GM19455 (cell line): Measurements from ENCODE around the gene AGBL4.

Experiments used
- ATAC-seq: cut with Tn5 transposase; IDR thresholded peaks from one replicate; pipeline ENCODE4 v1.9.1; 2021; ENCODE audit not compliant: unreplicated experiment

Gene AGBL4

GRCh38 chr1:48784301-48784700 is 1239.5 kb downstream of the AGBL4 start:
- no peak for ATAC-seq

GRCh38 chr1:48777219-48777895 is 1246.4 kb downstream of the AGBL4 start:
- ATAC-seq: no peak

GRCh38 chr1:48776393-48777218 is 1247.1 kb downstream of the AGBL4 start, which contains the start of gene BEND5:
Gene BEND5 (minus strand): TSS chr1:48776891. CDS start chr1:48776831, 60 bp downstream.
- ATAC-seq: no peak

GRCh38 chr1:48775831-48776392 is 1247.8 kb downstream of the AGBL4 start:
- no peak for ATAC-seq

- ATAC-seq: no peak
Observed at GRCh38 chr1:48773133-48773532, 1250.6 kb downstream of the AGBL4 start.

- no peak for ATAC-seq
Observed at GRCh38 chr1:48772211-48772610, 1251.5 kb downstream of the AGBL4 start.

- no peak for ATAC-seq
Observed at GRCh38 chr1:48771561-48771960, 1252.2 kb downstream of the AGBL4 start.

GRCh38 chr1:48767975-48768510 is 1255.7 kb downstream of the AGBL4 start:
- ATAC-seq: no peak

- ATAC-seq: no peak
Observed at GRCh38 chr1:48765335-48765734, 1258.4 kb downstream of the AGBL4 start.

GRCh38 chr1:48761986-48762385 is 1261.8 kb downstream of the AGBL4 start:
- no peak for ATAC-seq

- ATAC-seq: no peak
Observed at GRCh38 chr1:48761411-48761810, 1262.3 kb downstream of the AGBL4 start.

- ATAC-seq: no peak
Observed at GRCh38 chr1:48760857-48761256, 1262.9 kb downstream of the AGBL4 start.

- no peak for ATAC-seq
Observed at GRCh38 chr1:48758976-48759375, 1264.8 kb downstream of the AGBL4 start.

- ATAC-seq: no peak
Observed at GRCh38 chr1:48757363-48757762, 1266.4 kb downstream of the AGBL4 start.

- no peak for ATAC-seq
Observed at GRCh38 chr1:48756683-48757316, 1267.0 kb downstream of the AGBL4 start.

GRCh38 chr1:48753293-48753692 is 1270.5 kb downstream of the AGBL4 start:
- no peak for ATAC-seq

GRCh38 chr1:48750109-48750508 is 1273.6 kb downstream of the AGBL4 start:
- no peak for ATAC-seq

GRCh38 chr1:48749068-48749467 is 1274.7 kb downstream of the AGBL4 start:
- no peak for ATAC-seq

- ATAC-seq: no peak
Observed at GRCh38 chr1:48746906-48747305, 1276.8 kb downstream of the AGBL4 start.

GRCh38 chr1:48744032-48744431 is 1279.7 kb downstream of the AGBL4 start:
- ATAC-seq: no peak

GRCh38 chr1:48743480-48743879 is 1280.3 kb downstream of the AGBL4 start:
- ATAC-seq: no peak
